ENCODE measurements around the gene SMARCA4.
"Not testable (repeated sequence)": the region's sequence is repeated elsewhere in the genome, so short reads cannot be mapped to it uniquely, and the experiment has no call there.

Gene SMARCA4

DNA sequence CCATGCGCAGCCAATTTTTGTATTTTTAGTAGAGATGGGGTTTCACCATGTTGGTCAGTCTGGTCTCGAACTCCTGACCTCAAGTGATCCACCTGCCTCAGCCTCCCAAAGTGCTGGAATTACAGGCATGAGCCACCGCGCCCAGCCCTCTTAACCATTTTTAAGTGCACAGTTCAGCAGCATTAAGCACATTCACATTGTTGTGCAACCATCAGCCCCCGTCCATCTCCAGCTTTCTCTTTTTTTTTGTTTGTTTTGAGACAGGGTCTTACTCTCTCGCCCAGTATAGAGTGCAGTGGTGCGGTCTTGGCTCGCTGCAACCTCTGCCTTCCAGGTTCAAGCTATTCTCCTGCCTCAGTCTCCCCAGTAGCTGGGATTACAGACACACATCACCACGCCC is 116.0 kb downstream of the SMARCA4 start:
- not testable (repeated sequence) for H4K8ac ChIP-seq (ENCODE audit: low read depth, low read length); H3K23ac ChIP-seq (ENCODE audit: low read depth, low read length, poor library complexity); H3K36me3 ChIP-seq (replicated peaks in 1 of 2; ENCODE audit: control insufficient read depth in 2 of 2, insufficient read depth in 2 of 2, low read length in 2 of 2); H3K14ac ChIP-seq (ENCODE audit: low read length); H2BK5ac ChIP-seq (ENCODE audit: low read length); H3K9ac ChIP-seq (ENCODE audit: low read depth, low read length, poor library complexity); H3K79me1 ChIP-seq (ENCODE audit: low read depth, low read length); H2AK5ac ChIP-seq (ENCODE audit: low read depth, low read length); H3K27ac ChIP-seq (replicated peaks; ENCODE audit: low read length); H2BK12ac ChIP-seq (ENCODE audit: low read length); H3K4me2 ChIP-seq (ENCODE audit: insufficient read depth, low read length, poor library complexity, severe bottlenecking); H2BK15ac ChIP-seq (ENCODE audit: low read length); H3K4me3 ChIP-seq (ENCODE audit: low read length in 2 of 2); H4K91ac ChIP-seq (ENCODE audit: low read depth, low read length, poor library complexity); H3K27me3 ChIP-seq (ENCODE audit: control insufficient read depth in 3 of 3, insufficient read depth in 3 of 3, low read depth in 1 of 3, low read length in 3 of 3); H3K4ac ChIP-seq (ENCODE audit: low read length); H3K9me3 ChIP-seq (replicated peaks in 1 of 2; ENCODE audit: control insufficient read depth in 2 of 2, insufficient read depth in 1 of 2, low read depth in 1 of 2, low read length in 2 of 2); H2AFZ ChIP-seq (ENCODE audit: low read length); DNase-seq (ENCODE audit: low spot score); H3K18ac ChIP-seq (ENCODE audit: low read length); H3K4me1 ChIP-seq (ENCODE audit: control insufficient read depth in 2 of 2, insufficient read depth in 1 of 2, low read depth in 1 of 2, low read length in 2 of 2); H2BK120ac ChIP-seq (ENCODE audit: low read depth, low read length)
- no CpG with 5 or more reads among the region's 9 CpGs for WGBS, 2 donors (ENCODE audit: extremely low coverage in 2 of 2, insufficient read length in 2 of 2, insufficient replicate concordance in 1 of 2)

- no peak overlapping the region for H3K4me2 ChIP-seq (ENCODE audit: insufficient read depth, low read length, poor library complexity, severe bottlenecking)
- H3K27ac ChIP-seq (replicated peaks; ENCODE audit: low read length): no peak overlapping the region
- H3K14ac ChIP-seq (ENCODE audit: low read length): no peak overlapping the region
- H3K27me3 ChIP-seq (ENCODE audit: control insufficient read depth in 3 of 3, insufficient read depth in 3 of 3, low read depth in 1 of 3, low read length in 3 of 3): no peaks in the 10 kb centered on the region
- H2BK15ac ChIP-seq (ENCODE audit: low read length): no peak overlapping the region
- no peak overlapping the region for H3K18ac ChIP-seq (ENCODE audit: low read length)
- H3K36me3 ChIP-seq (replicated peaks in 1 of 2; ENCODE audit: control insufficient read depth in 2 of 2, insufficient read depth in 2 of 2, low read length in 2 of 2): no peaks in the 10 kb centered on the region
- no peak overlapping the region for H3K4ac ChIP-seq (ENCODE audit: low read length)
- no peak overlapping the region for H3K4me3 ChIP-seq (ENCODE audit: low read length in 2 of 2)
- no peak overlapping the region for H3K9ac ChIP-seq (ENCODE audit: low read depth, low read length, poor library complexity)
- no peak overlapping the region for H3K23ac ChIP-seq (ENCODE audit: low read depth, low read length, poor library complexity)
- no peaks in the 10 kb centered on the region for H3K79me1 ChIP-seq (ENCODE audit: low read depth, low read length)
- no peak overlapping the region for H2AFZ ChIP-seq (ENCODE audit: low read length)
- no peaks in the 10 kb centered on the region for H3K9me3 ChIP-seq (replicated peaks in 1 of 2; ENCODE audit: control insufficient read depth in 2 of 2, insufficient read depth in 1 of 2, low read depth in 1 of 2, low read length in 2 of 2)
- no peak for DNase-seq (ENCODE audit: low spot score)
- no peak overlapping the region for H2BK12ac ChIP-seq (ENCODE audit: low read length)
- no peak overlapping the region for H4K91ac ChIP-seq (ENCODE audit: low read depth, low read length, poor library complexity)
- no peak overlapping the region for H4K8ac ChIP-seq (ENCODE audit: low read depth, low read length)
- H2AK5ac ChIP-seq (ENCODE audit: low read depth, low read length): no peak overlapping the region
- no CpG with 5 or more reads among the region's 11 CpGs for WGBS, 2 donors (ENCODE audit: extremely low coverage in 2 of 2, insufficient read length in 2 of 2, insufficient replicate concordance in 1 of 2)
- no peak overlapping the region for H2BK5ac ChIP-seq (ENCODE audit: low read length)
- H2BK120ac ChIP-seq (ENCODE audit: low read depth, low read length): no peak overlapping the region
- H3K4me1 ChIP-seq (ENCODE audit: control insufficient read depth in 2 of 2, insufficient read depth in 1 of 2, low read depth in 1 of 2, low read length in 2 of 2): no peaks in the 10 kb centered on the region
Observed at GRCh38 chr19:11078893-11079292, 118.1 kb downstream of the SMARCA4 start.

DNA sequence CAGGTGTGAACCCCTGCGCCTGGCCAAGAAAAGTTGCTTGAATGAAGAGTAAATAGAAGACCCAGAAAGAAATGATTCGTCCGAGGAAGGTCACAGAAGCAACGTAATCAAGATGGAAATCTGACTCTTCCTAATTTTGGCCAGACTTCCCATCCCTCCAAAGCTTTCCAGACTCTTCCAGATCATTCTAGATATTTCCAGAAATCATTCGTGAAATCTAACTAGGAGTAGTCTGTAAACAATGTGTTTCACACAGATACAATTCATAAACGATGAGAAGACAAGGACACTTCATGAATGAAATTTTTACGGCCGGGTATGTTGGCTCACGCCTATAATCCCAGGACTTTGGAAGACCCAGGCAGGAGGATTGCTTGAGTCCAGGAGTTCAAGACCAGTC is 119.2 kb downstream of the SMARCA4 start:
- Histone ChIP-seq H3K4me3 (ENCODE audit: low read length in 2 of 2) (no peak overlapping the region), H3K9me3 (replicated peaks in 1 of 2; ENCODE audit: control insufficient read depth in 2 of 2, insufficient read depth in 1 of 2, low read depth in 1 of 2, low read length in 2 of 2) (no peaks in the 10 kb centered on the region), H2BK120ac (ENCODE audit: low read depth, low read length) (no peak overlapping the region), H3K27ac (replicated peaks; ENCODE audit: low read length) (no peak overlapping the region), H3K79me1 (ENCODE audit: low read depth, low read length) (no peaks in the 10 kb centered on the region), H2AFZ (ENCODE audit: low read length) (no peak overlapping the region), H3K9ac (ENCODE audit: low read depth, low read length, poor library complexity) (no peak overlapping the region), H2BK15ac (ENCODE audit: low read length) (no peak overlapping the region), H4K91ac (ENCODE audit: low read depth, low read length, poor library complexity) (no peak overlapping the region), H2BK5ac (ENCODE audit: low read length) (no peak overlapping the region), H3K36me3 (replicated peaks in 1 of 2; ENCODE audit: control insufficient read depth in 2 of 2, insufficient read depth in 2 of 2, low read length in 2 of 2) (no peaks in the 10 kb centered on the region), H2BK12ac (ENCODE audit: low read length) (no peak overlapping the region), H3K27me3 (ENCODE audit: control insufficient read depth in 3 of 3, insufficient read depth in 3 of 3, low read depth in 1 of 3, low read length in 3 of 3) (no peaks in the 10 kb centered on the region), H3K4ac (ENCODE audit: low read length) (no peak overlapping the region), H3K18ac (ENCODE audit: low read length) (no peak overlapping the region), H3K14ac (ENCODE audit: low read length) (no peak overlapping the region), H3K4me1 (ENCODE audit: control insufficient read depth in 2 of 2, insufficient read depth in 1 of 2, low read depth in 1 of 2, low read length in 2 of 2) (no peaks in the 10 kb centered on the region), H3K23ac (ENCODE audit: low read depth, low read length, poor library complexity) (no peak overlapping the region), H4K8ac (ENCODE audit: low read depth, low read length) (no peak overlapping the region), H2AK5ac (ENCODE audit: low read depth, low read length) (no peak overlapping the region), H3K4me2 (ENCODE audit: insufficient read depth, low read length, poor library complexity, severe bottlenecking) (no peak overlapping the region)
- DNase-seq (ENCODE audit: low spot score): no peak
- WGBS, 2 donors (ENCODE audit: extremely low coverage in 2 of 2, insufficient read length in 2 of 2, insufficient replicate concordance in 1 of 2): no CpG with 5 or more reads among the region's 9 CpGs

- Histone ChIP-seq H2AFZ (ENCODE audit: low read length) (no peak overlapping the region), H3K9ac (ENCODE audit: low read depth, low read length, poor library complexity) (no peak overlapping the region), H3K18ac (ENCODE audit: low read length) (no peak overlapping the region), H3K79me1 (ENCODE audit: low read depth, low read length) (peaks cover 2% of the 10 kb centered on the region), H2BK5ac (ENCODE audit: low read length) (no peak overlapping the region), H3K23ac (ENCODE audit: low read depth, low read length, poor library complexity) (no peak overlapping the region), H3K4me2 (ENCODE audit: insufficient read depth, low read length, poor library complexity, severe bottlenecking) (no peak overlapping the region), H3K4ac (ENCODE audit: low read length) (no peak overlapping the region), H3K14ac (ENCODE audit: low read length) (no peak overlapping the region), H3K36me3 (replicated peaks in 1 of 2; ENCODE audit: control insufficient read depth in 2 of 2, insufficient read depth in 2 of 2, low read length in 2 of 2) (peaks cover 12 to 25% of the 10 kb centered on the region in 2 donors), H2BK15ac (ENCODE audit: low read length) (no peak overlapping the region), H2BK12ac (ENCODE audit: low read length) (no peak overlapping the region), H4K8ac (ENCODE audit: low read depth, low read length) (no peak overlapping the region), H4K91ac (ENCODE audit: low read depth, low read length, poor library complexity) (no peak overlapping the region), H2AK5ac (ENCODE audit: low read depth, low read length) (peak overlapping the region; percentile 24), H3K4me3 (ENCODE audit: low read length in 2 of 2) (peak overlapping the region in 1 of 2 donors; percentile 56), H3K4me1 (ENCODE audit: control insufficient read depth in 2 of 2, insufficient read depth in 1 of 2, low read depth in 1 of 2, low read length in 2 of 2) (peaks cover 7 to 12% of the 10 kb centered on the region in 2 donors), H3K27me3 (ENCODE audit: control insufficient read depth in 3 of 3, insufficient read depth in 3 of 3, low read depth in 1 of 3, low read length in 3 of 3) (no peaks in the 10 kb centered on the region), H3K27ac (replicated peaks; ENCODE audit: low read length) (no peak overlapping the region), H2BK120ac (ENCODE audit: low read depth, low read length) (no peak overlapping the region), H3K9me3 (replicated peaks in 1 of 2; ENCODE audit: control insufficient read depth in 2 of 2, insufficient read depth in 1 of 2, low read depth in 1 of 2, low read length in 2 of 2) (no peaks in the 10 kb centered on the region)
- DNase-seq (ENCODE audit: low spot score): no peak
- WGBS, 2 donors (ENCODE audit: extremely low coverage in 2 of 2, insufficient read length in 2 of 2, insufficient replicate concordance in 1 of 2): no CpG with 5 or more reads among the region's 4 CpGs
Observed at GRCh38 chr19:11087870-11088505, 127.2 kb downstream of the SMARCA4 start.

Measured in neuronal stem cell (in vitro differentiated cells).